GM18498 (cell line): ENCODE measurements around the gene C20orf204.
A peak's percentile ranks its signal among the peaks of the same experiment; 100 is the strongest.

Source experiments
- ATAC-seq: cut with Tn5 transposase; IDR thresholded peaks from one replicate; pipeline ENCODE4 v1.9.1; 2021; ENCODE audit warnings: mild to moderate bottlenecking, moderate library complexity; ENCODE audit not compliant: unreplicated experiment

Gene C20orf204

DNA sequence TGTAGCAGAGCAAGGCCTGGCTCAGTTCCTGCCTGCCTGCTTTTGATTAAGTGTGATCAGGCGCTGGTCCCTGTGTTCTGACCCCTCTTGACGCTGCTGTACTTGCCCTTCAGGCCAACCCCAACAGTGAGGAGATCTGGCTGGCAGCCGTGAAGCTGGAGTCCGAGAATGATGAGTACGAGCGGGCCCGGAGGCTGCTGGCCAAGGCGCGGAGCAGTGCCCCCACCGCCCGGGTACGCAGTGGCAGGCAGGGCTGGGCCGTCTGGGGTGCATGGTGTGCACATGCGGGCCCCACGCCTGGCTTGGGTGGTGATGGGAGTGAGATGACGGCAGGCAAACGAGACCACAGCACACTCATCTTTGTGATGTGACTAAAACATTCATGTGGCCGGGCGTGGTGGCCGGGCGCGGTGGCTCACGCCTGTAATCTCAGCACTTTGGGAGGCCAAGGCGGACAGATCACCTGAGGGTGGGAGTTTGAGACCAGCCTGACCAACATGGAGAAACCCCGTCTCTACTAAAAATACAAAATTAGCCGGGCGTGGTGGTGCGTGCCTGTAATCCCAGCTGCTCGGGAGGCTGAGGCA, 10.1 kb upstream of the C20orf204 start:
- ATAC-seq, result no peak

GRCh38 chr20:64027981-64028685, 7.8 kb upstream of the C20orf204 start:
- no peak for ATAC-seq

DNA sequence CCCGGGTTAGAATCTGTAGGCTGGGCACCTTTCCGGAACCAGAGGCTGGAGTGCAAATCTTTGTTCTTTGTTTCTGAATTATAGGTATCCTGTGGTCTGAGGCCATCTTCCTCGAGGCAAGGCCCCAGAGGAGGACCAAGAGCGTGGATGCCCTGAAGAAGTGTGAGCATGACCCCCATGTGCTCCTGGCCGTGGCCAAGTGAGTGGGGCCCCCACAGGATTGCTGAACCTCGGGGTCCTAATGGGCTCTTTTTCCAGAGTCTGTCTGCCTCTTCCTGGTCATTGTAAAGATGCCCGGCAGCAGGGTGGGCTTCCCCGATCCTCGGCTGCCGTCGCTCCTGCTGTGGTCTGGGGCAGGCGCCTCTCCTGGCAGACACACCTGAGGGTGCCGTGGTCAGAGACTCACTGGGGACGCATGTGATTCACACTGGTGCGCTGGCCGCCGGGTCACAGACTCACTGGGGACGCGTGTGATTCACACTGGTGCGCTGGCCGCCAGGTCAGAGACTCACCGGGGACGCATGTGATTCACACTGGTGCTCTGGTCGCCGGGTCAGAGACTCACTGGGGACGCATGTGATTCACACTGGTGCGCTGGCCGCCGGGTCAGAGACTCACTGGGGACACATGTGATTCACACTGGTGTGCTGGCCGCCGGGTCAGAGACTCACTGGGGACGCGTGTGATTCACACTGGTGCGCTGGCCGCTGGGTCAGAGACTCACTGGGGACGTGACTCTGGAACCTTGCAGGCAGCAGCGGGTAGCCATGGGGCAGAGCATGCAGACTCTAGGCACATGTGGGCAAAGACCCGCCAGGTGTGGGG, 6.5 kb upstream of the C20orf204 start:
- ATAC-seq, result no peak

DNA sequence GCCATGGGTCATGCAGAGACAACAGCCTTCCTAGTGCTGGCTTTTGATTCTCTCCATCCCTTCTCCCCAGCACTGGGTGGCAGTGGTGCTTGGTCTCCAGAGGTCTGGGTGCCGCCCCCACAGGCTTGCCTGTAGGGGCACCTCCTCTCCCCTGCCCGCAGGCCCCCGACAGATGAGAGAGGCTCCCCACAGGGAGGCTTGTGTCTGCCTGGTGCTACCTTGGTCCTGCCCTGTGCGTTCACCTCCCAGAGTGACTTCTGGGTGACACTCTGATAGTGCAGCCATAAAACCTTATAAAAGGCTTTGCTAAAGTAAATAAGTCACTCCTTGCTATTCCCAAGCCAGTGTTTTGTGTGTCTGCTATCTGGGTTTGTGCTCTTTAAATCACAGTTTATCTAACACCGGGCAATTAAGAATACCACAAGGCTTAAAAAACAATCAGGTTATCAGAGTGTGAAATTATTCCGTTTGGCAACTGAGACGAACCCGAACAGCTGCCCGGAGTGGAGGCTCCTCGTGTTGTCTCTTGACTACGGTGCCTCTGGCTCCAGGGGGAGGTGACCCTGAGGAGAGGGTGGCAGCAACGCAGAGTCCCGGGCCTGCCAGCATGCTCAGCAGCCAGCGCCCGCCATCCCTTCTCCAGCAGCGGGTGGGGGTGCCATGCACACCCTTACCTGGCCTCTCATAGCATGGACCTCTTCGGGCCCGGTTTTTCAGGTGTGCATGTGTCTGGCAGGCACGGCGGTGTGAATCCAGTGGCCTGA, 5.4 kb upstream of the C20orf204 start:
- no peak for ATAC-seq

DNA sequence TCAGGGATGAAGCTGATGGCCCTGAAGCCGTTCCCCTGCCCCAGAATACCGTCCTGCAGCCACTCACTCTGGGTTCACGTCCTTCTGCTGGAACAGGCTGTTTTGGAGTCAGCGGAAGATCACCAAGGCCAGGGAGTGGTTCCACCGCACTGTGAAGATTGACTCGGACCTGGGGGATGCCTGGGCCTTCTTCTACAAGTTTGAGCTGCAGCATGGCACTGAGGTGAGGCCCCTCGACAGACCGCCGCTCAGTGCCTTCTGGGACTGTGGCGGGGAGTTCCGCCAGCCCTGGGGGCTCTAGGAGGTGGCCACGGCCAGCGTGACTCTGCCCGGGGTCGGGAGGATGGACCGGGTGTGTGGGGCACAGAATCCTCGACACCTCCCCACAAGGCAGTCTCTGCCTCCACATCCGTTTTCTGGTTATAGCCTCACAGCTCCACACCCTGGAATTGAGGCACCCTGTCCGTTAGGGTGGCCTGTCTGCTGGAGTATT, 4.1 kb upstream of the C20orf204 start:
- ATAC-seq, result no peak

GRCh38 chr20:64032706-64033624, 3.0 kb upstream of the C20orf204 start:
- no peak for ATAC-seq

DNA sequence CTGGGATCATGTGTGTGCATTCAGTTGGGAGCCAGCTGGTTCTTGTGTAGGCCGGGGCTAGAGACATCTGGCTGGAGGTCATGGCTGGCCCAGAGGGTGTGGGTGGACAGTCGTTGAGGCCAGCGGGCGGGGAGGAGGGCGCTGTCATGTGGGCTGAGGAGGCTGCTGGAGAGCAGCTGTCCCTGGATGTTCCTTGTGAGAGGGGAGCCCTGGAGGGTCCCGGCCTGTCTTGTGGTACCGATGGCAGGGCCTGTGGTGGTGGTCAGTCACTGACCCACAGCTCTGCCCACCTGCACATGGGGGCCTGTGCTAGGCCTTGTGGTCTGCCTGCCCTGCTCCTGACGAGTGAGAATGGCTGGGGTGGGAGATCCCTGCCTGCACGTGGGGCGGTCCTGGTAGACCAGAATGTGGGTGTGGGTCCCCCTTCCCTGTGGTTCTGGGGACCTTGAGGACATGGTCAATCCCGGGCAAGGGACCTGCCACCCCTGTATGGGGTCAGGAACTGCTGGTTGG, 1.9 kb upstream of the C20orf204 start:
- no peak for ATAC-seq

DNA sequence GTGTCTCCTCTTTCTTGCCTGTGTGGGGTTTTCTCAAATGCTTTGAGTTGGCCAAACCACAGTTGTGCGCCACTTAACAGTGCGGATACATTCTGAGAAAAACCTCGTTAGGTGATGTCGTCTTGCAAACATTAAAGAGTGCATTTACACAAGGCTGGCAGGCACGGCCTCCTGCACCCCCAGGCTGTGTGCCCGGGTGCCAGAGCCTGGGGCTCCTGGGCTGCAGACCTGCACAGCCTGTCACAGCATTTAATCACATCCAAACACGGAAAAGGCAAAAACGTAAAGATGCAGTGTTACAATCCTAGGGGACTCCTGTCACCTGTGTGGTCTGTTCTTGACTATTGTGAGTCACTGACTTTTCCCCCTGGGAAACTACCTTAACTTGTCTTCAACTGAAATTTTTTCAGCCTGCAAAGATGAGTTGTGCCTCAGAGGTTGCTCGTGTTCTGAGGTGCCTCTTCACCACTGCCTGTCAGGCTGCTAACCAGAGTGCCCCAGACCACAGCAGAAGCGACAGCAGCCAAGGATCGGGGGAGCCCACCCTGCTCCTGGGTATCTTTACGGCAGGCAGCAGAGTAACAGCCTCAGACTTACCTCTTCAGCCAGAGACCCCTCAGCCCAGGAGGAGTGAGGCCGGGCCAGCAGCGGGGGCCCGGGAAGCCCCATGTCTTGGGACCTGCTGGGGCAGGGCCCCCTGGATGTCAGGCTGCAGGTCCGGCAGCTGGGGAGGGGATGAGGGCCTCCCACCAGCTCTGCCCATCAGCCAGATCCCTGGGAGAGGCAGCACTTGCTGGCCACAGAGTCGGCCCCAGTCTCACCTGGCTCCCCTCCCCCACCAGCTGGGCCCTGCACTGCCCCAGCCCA, 683 bp upstream of the C20orf204 start:
- no peak for ATAC-seq

DNA sequence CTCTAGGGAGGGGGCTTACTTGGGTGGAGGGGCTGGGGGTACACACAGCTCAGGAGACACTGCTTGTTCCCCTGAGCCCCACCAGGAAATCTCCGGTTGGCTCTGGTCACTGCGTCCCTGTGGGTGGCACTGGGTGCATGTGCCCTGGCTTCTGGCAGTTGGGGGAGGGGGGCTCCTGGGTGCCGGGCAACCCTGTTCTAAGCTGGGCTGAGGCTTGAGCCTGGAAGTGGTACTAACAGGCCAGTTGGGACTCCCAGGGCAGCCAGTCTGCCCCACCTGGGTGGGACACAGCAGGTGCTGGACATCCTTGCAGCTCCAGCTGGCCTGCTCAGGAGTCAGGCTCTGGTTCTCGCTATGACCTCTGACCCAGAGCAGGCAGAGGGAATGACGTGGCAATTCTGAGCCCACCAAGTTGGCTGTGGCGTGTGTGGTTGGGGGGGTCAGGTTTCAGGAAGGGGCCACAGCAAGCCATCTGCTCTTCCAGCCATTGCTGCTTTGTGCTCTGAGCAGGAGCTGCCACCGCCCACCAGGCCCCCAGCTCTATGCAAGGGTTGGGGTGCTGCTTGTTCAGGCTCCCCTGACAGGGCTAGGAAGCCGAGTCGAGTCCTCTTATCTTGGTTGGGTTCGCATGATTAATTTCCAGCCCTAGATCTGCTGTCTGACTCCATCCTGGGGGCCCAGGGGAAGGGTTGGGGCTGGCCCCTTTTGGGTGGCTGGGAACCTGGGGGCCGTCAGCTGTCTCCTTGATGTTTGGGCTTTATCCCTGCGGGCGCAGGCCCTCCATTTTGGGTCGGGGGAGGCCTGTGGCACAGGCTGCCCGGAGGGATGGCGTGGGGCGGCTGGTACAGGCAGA, 590 bp downstream of the C20orf204 start:
- ATAC-seq, result no peak

- ATAC-seq, result no peak
Observed at GRCh38 chr20:64037199-64037497, 1.2 kb downstream of the C20orf204 start.

DNA sequence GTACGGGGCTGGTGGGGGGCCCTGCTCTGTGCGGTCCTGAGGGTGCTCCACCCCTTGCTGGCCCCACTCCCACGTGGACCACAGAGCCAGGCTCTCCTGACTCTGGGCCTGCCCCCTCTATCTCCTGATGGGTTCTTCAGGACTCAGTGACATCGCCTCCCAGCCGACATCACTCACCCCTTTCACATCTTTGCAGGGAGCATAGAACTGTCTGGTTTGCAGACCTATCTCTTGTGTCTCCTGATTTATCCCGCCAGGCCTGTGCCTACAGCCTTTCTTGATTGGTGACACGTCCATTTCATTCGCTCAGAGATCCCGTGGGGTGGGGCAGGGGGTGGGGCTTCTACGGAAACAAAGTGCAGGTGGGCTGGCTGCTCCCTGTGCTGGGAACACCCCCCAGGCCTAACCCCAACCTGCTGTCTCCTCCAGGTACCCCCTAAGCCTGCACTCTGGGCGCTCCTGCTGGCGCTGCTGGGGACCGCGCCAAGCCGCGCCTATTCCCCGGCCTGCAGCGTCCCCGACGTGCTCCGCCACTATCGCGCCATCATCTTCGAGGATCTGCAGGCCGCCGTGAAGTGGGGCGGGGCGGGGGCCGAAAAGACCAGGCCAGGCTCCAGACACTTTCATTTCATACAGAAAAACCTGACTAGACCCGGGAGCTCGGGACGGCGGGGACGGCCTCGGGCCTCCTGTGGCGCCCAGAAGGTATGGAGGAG, 1.7 kb downstream of the C20orf204 start:
- ATAC-seq, result no peak

GRCh38 chr20:64038224-64038564, 2.2 kb downstream of the C20orf204 start:
- ATAC-seq, result peak; percentile 34

- ATAC-seq, result peak; percentile 52
Observed at GRCh38 chr20:64038565-64039292, 2.7 kb downstream of the C20orf204 start.

DNA sequence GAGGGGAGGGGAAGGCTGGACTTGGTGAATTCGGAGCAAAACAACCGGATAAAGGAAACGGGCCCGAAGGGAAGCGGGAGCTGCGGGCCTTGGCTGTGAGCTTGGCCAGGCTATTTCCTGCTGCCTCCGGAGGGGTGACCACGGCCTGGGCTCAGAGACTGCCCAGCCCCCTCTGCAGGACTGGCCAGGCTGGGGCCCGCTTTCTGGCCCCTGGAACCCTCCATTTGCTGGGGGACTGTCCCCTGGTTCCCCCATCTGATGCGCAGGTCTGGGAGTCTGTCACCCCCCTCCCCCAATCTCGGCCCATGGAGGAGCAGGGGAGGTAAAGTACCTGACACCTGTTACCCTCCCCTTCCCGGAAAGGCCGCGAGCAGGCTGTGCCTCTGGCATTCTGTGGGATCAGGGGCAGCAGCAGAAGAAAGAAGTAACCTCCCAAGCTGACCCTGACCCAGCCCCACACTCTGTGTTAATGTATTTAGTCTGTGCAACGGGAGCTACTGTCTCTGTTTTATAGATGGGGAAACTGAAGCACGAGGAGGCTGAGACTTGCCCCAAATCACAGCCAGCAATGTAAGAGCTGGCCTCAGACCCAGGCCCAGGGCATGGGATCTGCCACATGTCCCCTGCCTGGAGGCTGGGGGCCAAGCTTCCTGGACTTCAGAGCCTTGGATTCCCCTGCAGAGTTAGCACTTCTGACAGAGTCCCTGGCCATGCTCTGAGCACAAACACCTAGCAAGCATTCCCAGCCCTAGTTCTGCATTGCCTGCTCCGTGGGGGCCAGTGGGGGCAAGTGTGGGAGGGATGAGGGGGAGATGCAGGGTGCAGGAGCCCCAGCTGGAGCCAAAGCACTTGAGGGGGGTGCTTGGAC, 3.5 kb downstream of the C20orf204 start:
- no peak for ATAC-seq

DNA sequence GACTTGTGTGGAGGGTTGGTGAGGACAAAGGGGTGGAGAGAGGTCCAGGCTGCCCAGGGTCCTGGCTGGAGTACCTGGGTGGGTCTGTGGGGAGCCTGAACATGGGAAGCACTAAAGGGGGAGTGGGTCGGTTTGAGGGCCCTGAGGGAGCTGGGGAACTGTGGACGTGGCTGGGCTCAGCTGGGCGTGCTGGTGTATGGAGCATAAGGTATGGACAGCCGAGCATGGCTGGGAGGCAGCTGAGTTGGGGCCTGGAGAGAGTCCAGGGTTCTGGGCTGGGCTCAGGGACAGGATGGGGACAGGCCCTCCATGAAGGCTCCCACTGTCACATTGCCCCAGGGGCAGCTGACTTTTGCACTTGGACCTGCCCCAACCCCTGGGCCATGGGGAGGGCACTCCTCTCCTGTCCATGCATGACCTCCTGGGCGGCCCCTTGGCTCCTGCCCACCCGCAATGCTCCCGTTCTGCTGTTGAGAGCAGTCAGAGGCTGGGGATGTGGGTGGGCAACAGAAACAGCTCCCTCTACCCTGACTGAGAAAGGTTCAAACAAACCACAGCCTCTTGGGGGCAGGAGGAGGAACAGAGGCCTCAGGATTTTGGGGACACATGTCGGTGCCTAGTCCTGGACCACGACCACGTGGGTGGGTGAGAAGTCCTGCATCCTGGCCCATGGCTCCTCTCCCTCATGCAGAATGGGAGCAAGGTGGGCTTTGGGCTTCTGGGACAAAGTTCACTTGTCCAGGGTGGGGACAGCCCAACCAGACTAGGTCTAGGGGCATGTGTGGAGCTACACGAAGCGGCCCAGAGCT, 4.5 kb downstream of the C20orf204 start:
- ATAC-seq, result no peak
